HepG2 (cell line): ENCODE measurements around the gene RANBP3. TPM values are rescaled to one million over a fixed set of nuclear protein-coding genes. Genes with fewer than 3 reads are reported as not detected.
A peak's percentile ranks its signal among the peaks of the same experiment; 100 is the strongest.

Source experiments
- AGO2 ChIP-seq: fragments of 200-400 bp; formaldehyde crosslinking; optimal IDR thresholded peaks from 2 replicates; pipeline ENCODE3; 2017; ENCODE audit warnings: mild to moderate bottlenecking, low read depth, low read length, moderate library complexity
- ARID3A ChIP-seq: IDR thresholded peaks from 2 replicates; pipeline ENCODE4 v1.6.1; 2012; ENCODE audit warnings: low read depth, low read length, improper control_type of control experiment
- DDIT3 ChIP-seq: sonication (generic); formaldehyde crosslinking; IDR thresholded peaks from 2 replicates; pipeline ENCODE4 v1.4.0; 2020; ENCODE audit warnings: mild to moderate bottlenecking, missing genetic modification reagents
- FOXA3 ChIP-seq: IDR thresholded peaks from 2 replicates; pipeline ENCODE4 v1.6.1; 2016; ENCODE audit warnings: missing genetic modification reagents, missing compliant biosample characterization
- HOXA7 ChIP-seq: sonication (generic); formaldehyde crosslinking; IDR thresholded peaks from 2 replicates; pipeline ENCODE4 v1.8.1; 2022; ENCODE audit warnings: mild to moderate bottlenecking, missing genetic modification reagents, moderate library complexity
- HOXA9 ChIP-seq: sonication (generic); formaldehyde crosslinking; IDR thresholded peaks from 2 replicates; pipeline ENCODE4 v1.8.1; 2022; ENCODE audit warnings: missing genetic modification reagents, mild to moderate bottlenecking, moderate library complexity, borderline replicate concordance
- IRF9 ChIP-seq: sonication (generic); formaldehyde crosslinking; IDR thresholded peaks from 2 replicates; pipeline ENCODE4 v1.8.0; 2022; ENCODE audit warnings: missing genetic modification reagents, mild to moderate bottlenecking, borderline replicate concordance
- KDM1A ChIP-seq: IDR thresholded peaks from 2 replicates; pipeline ENCODE4 v1.6.1; 2016; ENCODE audit warnings: missing compliant biosample characterization
- MAF1 ChIP-seq: sonication (generic); formaldehyde crosslinking; IDR thresholded peaks from 2 replicates; pipeline ENCODE4 v1.5.0; 2020; ENCODE audit warnings: missing genetic modification reagents, borderline replicate concordance
- MTA1 ChIP-seq: sonication (generic); formaldehyde crosslinking; IDR thresholded peaks from 2 replicates; pipeline ENCODE4 v1.4.0; 2020; ENCODE audit warnings: missing genetic modification reagents, mild to moderate bottlenecking, borderline replicate concordance
- MYC ChIP-seq: sonication (generic); formaldehyde crosslinking; IDR thresholded peaks from 2 replicates; pipeline ENCODE4 v1.9.0; 2021; ENCODE audit warnings: missing genetic modification reagents, borderline replicate concordance
- PCBP2 ChIP-seq: fragments of 200-400 bp; formaldehyde crosslinking; optimal IDR thresholded peaks from 2 replicates; pipeline ENCODE3; 2018; ENCODE audit warnings: low read length, low read depth; ENCODE audit not compliant: poor library complexity, severe bottlenecking
- SALL1 ChIP-seq: sonication (generic); formaldehyde crosslinking; IDR thresholded peaks from 2 replicates; pipeline ENCODE4 v1.8.0; 2022; ENCODE audit warnings: mild to moderate bottlenecking, missing genetic modification reagents
- SMYD3 ChIP-seq: sonication (generic); formaldehyde crosslinking; IDR thresholded peaks from 2 replicates; pipeline ENCODE4 v1.8.1; 2023; ENCODE audit warnings: mild to moderate bottlenecking, missing genetic modification reagents
- TEAD2 ChIP-seq: sonication (generic); formaldehyde crosslinking; IDR thresholded peaks from 2 replicates; pipeline ENCODE4 v1.9.0; 2021; ENCODE audit warnings: missing genetic modification reagents
- XRCC5 ChIP-seq: fragments of 200-400 bp; formaldehyde crosslinking; optimal IDR thresholded peaks from 2 replicates; pipeline ENCODE3; 2017; ENCODE audit warnings: mild to moderate bottlenecking, low read length
- ZEB1 ChIP-seq: IDR thresholded peaks from 2 replicates; pipeline ENCODE4 v1.6.1; 2012; ENCODE audit warnings: mild to moderate bottlenecking, low read depth, inconsistent platforms; ENCODE audit not compliant: insufficient replicate concordance
- ZNF101 ChIP-seq: sonication (generic); formaldehyde crosslinking; IDR thresholded peaks from 2 replicates; pipeline ENCODE4 v1.4.0; 2020; ENCODE audit warnings: mild to moderate bottlenecking, low read depth, missing genetic modification reagents, borderline replicate concordance
- ZNF275 ChIP-seq: sonication (generic); formaldehyde crosslinking; IDR thresholded peaks from 2 replicates; pipeline ENCODE4 v1.8.0; 2022; ENCODE audit warnings: missing genetic modification reagents, mild to moderate bottlenecking, inconsistent platforms, borderline replicate concordance
- ZNF335 ChIP-seq: sonication (generic); formaldehyde crosslinking; IDR thresholded peaks from 2 replicates; pipeline ENCODE4 v1.4.0; 2020; ENCODE audit warnings: missing genetic modification reagents
- ZNF44 ChIP-seq: sonication (generic); formaldehyde crosslinking; IDR thresholded peaks from 2 replicates; pipeline ENCODE4 v1.5.1; 2020; ENCODE audit warnings: mild to moderate bottlenecking, missing genetic modification reagents
- ZNF501 ChIP-seq: sonication (generic); formaldehyde crosslinking; IDR thresholded peaks from 2 replicates; pipeline ENCODE4 v1.5.1; 2020; ENCODE audit warnings: mild to moderate bottlenecking, moderate library complexity, missing genetic modification reagents
- ZNF597 ChIP-seq: sonication (generic); formaldehyde crosslinking; IDR thresholded peaks from 2 replicates; pipeline ENCODE4 v1.5.0; 2020; ENCODE audit warnings: missing genetic modification reagents
- ZNF746 ChIP-seq: sonication (generic); formaldehyde crosslinking; IDR thresholded peaks from 2 replicates; pipeline ENCODE4 v1.8.0; 2022; ENCODE audit warnings: mild to moderate bottlenecking, missing genetic modification reagents
- ZNF841 ChIP-seq: sonication (generic); formaldehyde crosslinking; IDR thresholded peaks from 2 replicates; pipeline ENCODE4 v1.8.1; 2023; ENCODE audit warnings: missing genetic modification reagents, borderline replicate concordance
- polyA plus RNA-seq, 8 experiments: library from polyadenylated mRNA; depleted of rRNA in 3 of 8; stranded (reverse) in 7 of 8; unstranded in 1 of 8; fragments of >200 nt; fragmentation: Illumina TruSeq in 4 of 8; extraction: Trizol in 4 of 8; gene quantifications; 2 replicates each; pipeline versions ENCODE4 v1.2.1 to v1.2.3, GENCODE V29; 2011 to 2016; ENCODE audit warnings: low read depth in 4 of 8, missing spikeins in 1 of 8, mixed read lengths in 1 of 8; ENCODE audit not compliant: insufficient read depth in 1 of 8
- total RNA-seq, 5 experiments: library from RNA; depleted of rRNA; stranded (reverse); fragments of >200 nt; fragmentation: Illumina TruSeq; extraction: Trizol; gene quantifications; 2 replicates each; pipeline ENCODE4 v1.2.3, GENCODE V29; 2016; ENCODE audit warnings: low read depth in 1 of 5

The RANBP3 gene
- total and polyA plus RNA-seq, 2 of the 13 experiments (the other 11 are each of a cell fraction or from before 2014, with no cell fraction given) = 39.5 to 149 TPM

GRCh38 chr19:5977785-5978605 is at the start of gene RANBP3 (continued):
- TF ChIP-seq ZNF597 (no peak), ZNF746 (CRISPR knock-in tag) (peak; percentile 99), DDIT3 (peak; percentile 95), ZNF501 (CRISPR knock-in tag) (peak; percentile 99), ARID3A (no peak), ZNF275 (peak; percentile 100), HOXA9 (CRISPR knock-in tag) (peak; percentile 100), SMYD3 (CRISPR knock-in tag) (peak; percentile 100), ZEB1 (no peak), ZNF101 (CRISPR knock-in tag) (peak; percentile 100), MYC (CRISPR knock-in tag) (peak; percentile 97), AGO2 (no peak), ZNF335 (peak; percentile 97), FOXA3 (peak; percentile 89), ZNF841 (peak; percentile 100), IRF9 (CRISPR knock-in tag) (peak; percentile 100), TEAD2 (CRISPR knock-in tag) (peak; percentile 99), SALL1 (CRISPR knock-in tag) (peak; percentile 100), PCBP2 (no peak), XRCC5 (no peak), KDM1A (no peak), MTA1 (CRISPR knock-in tag) (peak; percentile 93; the same call in 1 of the 2 replicates), MAF1 (peak; percentile 99), ZNF44 (CRISPR knock-in tag) (peak; percentile 99), HOXA7 (CRISPR knock-in tag) (peak; percentile 99)
